ENCODE measurements around the gene DIS3L2. TPM values are rescaled to one million over a fixed set of nuclear protein-coding genes. Genes with fewer than 3 reads are reported as not detected.

DIS3L2 gene
- total RNA-seq, 4 donors from 2014 or later, result 18.7 to 30.9 (median 26.1) TPM

DNA sequence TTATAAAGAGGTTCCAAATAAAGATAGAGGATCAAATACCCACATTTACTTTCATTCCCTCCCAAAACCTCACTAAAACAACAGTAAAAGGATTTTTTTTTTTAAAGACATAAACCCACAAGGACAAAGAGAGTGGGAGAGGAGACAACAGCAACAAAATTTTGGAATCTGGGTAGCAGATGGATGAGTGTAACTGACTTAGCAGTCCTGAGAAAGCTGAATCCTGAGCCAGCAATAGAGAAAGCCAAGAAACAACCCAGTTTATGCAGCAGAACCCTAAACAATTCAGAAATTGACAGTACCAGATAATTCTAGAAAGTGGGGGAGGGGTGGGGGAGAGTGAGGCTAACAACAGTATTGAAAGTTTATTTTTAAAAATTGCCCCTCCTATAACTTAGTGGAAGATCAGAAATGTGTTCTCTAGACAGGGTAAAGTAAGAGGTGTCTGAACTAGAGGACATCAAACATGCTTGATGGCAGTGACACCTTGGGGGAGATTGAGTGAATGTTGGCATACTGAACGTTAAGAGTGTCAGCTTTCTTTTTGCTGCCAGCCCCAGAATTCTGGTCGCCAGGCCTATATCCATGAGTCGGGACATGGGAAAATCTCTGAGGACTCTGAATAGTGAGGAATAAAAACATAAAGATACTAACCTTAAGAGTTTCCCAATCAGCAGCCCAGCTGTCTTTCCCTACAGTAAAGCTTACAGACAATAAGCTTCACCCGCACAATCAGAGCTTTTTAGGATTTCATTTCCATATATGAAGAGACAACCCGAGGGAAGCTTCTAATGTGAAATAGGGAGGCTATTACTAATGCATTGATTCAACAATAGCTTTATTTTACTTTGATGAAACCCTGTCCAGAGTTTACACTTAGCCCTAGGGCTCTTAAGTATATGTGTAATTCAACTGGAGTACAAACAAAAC lies 289.0 kb downstream of the DIS3L2 start:
- TF ChIP-seq, protein P1, sequence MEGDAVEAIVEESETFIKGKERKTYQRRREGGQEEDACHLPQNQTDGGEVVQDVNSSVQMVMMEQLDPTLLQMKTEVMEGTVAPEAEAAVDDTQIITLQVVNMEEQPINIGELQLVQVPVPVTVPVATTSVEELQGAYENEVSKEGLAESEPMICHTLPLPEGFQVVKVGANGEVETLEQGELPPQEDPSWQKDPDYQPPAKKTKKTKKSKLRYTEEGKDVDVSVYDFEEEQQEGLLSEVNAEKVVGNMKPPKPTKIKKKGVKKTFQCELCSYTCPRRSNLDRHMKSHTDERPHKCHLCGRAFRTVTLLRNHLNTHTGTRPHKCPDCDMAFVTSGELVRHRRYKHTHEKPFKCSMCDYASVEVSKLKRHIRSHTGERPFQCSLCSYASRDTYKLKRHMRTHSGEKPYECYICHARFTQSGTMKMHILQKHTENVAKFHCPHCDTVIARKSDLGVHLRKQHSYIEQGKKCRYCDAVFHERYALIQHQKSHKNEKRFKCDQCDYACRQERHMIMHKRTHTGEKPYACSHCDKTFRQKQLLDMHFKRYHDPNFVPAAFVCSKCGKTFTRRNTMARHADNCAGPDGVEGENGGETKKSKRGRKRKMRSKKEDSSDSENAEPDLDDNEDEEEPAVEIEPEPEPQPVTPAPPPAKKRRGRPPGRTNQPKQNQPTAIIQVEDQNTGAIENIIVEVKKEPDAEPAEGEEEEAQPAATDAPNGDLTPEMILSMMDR (IDR thresholded peaks at IDR 0.05; ENCODE audit: low read depth), result no peak

DNA sequence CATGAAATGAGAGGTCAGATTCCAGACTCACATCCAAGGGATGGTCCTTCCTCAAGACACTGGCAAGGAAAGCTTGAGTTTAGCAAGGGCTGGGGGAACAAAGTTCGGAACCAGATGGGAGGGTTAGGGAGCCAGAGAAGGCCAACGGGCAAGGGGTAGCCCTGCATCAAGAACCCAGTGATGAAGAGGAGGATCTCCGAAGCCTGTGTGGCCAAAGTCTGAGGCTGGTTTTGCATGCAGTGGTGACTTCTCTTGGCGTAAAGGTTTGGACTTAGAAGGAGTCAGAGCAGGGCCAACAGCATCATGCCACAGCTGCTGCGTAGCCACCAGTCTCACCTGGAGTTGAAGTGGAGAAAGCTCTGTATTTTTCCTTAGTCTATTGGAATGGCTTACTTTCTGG lies 293.5 kb downstream of the DIS3L2 start:
- TF ChIP-seq, protein P1 (IDR thresholded peaks at IDR 0.05; ENCODE audit: low read depth), result no peak

DNA sequence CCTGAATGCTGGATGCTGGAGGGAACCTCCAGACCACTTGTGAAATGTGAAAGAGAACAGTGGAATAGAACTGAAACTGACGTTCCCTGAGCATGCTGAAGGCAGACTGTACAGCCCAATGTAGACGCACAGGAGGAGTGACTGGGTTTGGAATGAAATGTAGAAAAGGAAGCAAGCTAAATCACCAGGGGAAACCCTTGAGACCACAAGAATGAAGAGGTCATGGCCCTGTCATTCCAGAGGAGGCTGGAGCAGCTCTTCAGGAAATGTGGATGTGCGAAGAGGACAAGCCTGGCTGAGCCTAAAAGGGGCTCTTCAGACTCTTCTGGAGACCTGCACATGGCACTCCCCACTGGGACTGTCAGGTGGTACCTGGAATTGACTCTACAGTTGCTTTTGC lies 298.6 kb downstream of the DIS3L2 start:
- TF ChIP-seq, protein P1 (IDR thresholded peaks at IDR 0.05; ENCODE audit: low read depth), result no peak

DNA sequence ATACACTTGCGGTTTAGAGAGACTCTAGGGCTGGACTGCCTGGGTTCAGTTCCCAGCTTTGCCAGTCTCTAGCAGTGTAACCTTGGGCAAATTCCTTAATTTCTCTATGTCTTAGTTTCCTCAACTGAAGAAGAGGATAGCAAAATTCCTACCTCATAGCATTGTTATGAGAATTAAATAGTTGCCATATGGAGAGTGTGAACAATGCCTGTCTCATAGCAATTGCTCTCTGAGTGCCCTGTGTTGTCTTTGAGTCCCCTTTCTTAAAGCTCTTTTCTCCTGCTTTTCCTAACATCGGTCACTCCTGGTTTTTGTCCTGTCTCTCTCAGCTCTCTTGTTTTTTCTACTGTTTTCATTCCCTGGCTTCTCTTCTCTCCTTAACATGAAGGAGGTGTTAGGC lies 300.3 kb downstream of the DIS3L2 start:
- TF ChIP-seq, protein P1 (IDR thresholded peaks at IDR 0.05; ENCODE audit: low read depth), result no peak

DNA sequence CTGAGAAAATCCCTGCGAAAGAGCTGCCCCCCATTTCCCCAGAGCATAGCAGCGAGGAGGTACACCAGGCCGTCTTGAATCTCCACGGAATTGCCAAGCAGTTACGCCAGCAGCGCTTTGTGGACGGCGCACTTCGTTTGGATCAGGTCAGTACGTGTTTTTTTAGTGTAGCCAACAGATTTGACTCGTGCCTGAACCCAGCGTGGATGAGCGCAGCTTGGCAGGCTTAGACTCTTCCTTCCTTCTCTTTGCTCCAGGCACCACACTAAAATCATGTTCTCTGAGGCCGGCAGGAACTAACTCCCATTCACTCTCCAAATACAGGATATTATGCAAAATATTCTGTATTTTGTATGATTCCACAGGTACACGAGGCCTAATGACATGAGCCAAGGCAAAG lies 301.8 kb downstream of the DIS3L2 start:
- TF ChIP-seq, protein P1 (IDR thresholded peaks at IDR 0.05; ENCODE audit: low read depth), result no peak

DNA sequence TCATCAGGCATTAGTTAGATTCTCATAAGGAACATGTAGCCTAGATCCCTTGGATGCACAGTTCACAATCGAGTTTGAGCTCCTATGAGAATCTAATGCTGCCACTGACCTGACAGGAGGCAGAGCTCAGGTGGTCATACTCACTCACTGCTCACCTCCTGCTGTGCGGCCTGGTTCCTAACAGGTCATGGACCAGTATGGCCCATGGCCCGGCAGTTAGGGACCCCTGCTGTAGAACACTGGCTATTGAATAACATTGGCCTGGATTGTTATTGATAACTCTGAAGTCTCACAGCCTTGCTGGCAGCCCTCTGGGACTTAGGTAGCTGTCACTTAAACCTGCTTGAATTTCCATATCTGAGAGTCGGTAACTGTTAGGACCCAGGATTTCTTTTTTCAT lies 302.6 kb downstream of the DIS3L2 start:
- TF ChIP-seq, protein P1 (IDR thresholded peaks at IDR 0.05; ENCODE audit: low read depth), result no peak

DNA sequence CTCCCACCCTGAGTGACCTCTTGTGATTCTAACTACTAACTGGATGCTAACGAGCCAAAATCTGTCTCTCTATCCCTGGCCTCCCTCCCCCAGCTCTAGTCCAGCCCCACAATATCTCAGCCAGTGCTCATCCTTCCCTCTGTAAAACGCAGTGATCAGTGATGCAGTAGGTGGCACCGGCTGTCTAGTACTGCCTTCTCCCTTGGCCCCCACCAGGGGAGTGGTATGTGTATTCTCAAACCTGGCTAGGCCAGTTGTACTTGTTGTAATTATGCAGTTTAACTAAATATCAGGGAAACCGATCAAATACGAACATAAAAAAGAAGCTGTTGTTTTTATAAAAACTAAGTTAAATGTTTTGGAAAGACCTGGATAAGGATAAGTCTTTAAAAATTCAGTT lies 303.8 kb downstream of the DIS3L2 start:
- TF ChIP-seq, protein P1 (IDR thresholded peaks at IDR 0.05; ENCODE audit: low read depth), result no peak

Data from subcutaneous adipose tissue (tissue), 4 donors.